Skin epidermis (tissue), 12 donors: ENCODE results near the gene RPS6KC1.
"Not testable (repeated sequence)": the region's sequence is repeated elsewhere in the genome, so short reads cannot be mapped to it uniquely, and the experiment has no call there.

Source experiments
- H3K27ac ChIP-seq, 21 experiments: fragments of 200-600 bp; sonication (generic) in 11 of 21; one replicate each; pipeline ENCODE4 v1.5.0; 2020; ENCODE audit warnings: mild to moderate bottlenecking in 3 of 21, inconsistent platforms in 2 of 21, moderate library complexity in 2 of 21
- H3K4me3 ChIP-seq, 7 experiments: fragments of 200-600 bp; sonication (generic) in 2 of 7; one replicate each; pipeline ENCODE4 v1.5.0; 2020; ENCODE audit warnings: inconsistent platforms in 2 of 7, mild to moderate bottlenecking in 2 of 7, moderate library complexity in 1 of 7

RPS6KC1 gene

GRCh38 chr1:213194383-213194782 lies 143.3 kb downstream of the RPS6KC1 start:
- Histone ChIP-seq H3K27ac (no peak overlapping the region), H3K4me3 (no peak overlapping the region)

DNA sequence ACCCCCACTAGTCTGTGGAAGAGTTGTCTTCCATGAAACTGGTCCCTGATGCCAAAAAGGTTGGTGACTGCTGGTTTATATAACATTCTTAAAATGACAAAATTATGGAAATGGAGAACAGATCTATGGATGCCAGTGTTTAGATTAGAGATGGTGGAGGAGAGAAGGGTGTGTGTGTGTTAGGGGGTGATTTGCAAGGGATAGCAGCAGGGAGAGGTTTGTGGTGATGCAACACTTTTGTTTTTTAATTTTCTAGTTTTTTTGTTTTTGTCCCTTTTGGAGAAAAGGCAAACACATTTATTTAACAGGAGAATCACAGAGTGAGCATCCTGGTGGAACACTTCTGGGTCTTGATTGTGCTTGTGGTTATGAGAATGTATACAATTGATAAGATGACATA lies 143.8 kb downstream of the RPS6KC1 start:
- no peak overlapping the region for H3K4me3 ChIP-seq
- no peak overlapping the region for H3K27ac ChIP-seq

- not testable (repeated sequence) for H3K27ac ChIP-seq
These were observed 145.4 kb downstream of the RPS6KC1 start for GRCh38 chr1:213196328-213197054.

DNA sequence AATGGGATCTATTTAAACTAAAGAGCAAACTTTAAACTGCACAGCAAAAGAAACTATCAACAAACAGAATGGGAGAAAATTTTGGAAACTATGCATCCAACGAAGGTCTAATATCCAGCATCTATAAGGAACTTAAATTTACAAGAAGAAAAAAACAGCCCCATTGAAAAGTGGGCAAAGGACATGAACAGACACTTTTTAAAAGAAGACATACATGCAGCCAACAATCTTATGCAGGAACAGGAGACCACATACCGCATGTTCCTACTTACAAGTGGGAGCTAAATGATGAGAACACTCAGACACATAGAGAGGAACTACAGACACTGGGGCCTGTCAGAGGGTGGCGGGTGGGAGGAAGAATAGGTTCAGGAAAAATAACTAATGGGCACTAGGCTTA lies 149.6 kb downstream of the RPS6KC1 start:
- Histone ChIP-seq H3K27ac (no peak overlapping the region), H3K4me3 (no peak overlapping the region)

More at GRCh38 chr1:213196328-213197054, 145.4 kb downstream of the RPS6KC1 start:
- H3K4me3 ChIP-seq: not testable (repeated sequence)

GRCh38 chr1:213201380-213202155 lies 150.5 kb downstream of the RPS6KC1 start:
- H3K27ac ChIP-seq: no peak overlapping the region

DNA sequence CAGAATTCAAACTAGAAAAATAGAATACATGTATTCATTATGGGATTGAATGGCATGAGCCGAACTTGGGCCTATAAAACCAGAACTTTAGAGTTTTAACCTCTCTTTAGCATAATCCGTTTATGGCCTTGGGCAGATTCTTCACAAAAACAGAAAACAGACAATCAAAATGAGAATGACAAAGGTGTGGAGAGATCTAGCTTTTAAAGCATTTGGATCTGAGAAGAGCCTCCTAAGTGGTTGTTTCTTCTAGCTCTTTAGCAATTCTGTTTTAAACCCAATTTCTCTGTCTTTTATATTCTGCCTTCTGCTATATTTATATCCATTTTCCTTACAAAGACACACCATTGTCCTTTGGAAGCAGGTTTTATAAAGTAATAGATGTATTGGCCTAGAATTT lies 160.2 kb downstream of the RPS6KC1 start:
- Histone ChIP-seq H3K4me3 (no peak overlapping the region), H3K27ac (no peak overlapping the region)

More at GRCh38 chr1:213201380-213202155, 150.5 kb downstream of the RPS6KC1 start:
- H3K4me3 ChIP-seq: no peak overlapping the region

GRCh38 chr1:213219076-213219475 lies 168.0 kb downstream of the RPS6KC1 start:
- not testable (repeated sequence) for H3K27ac ChIP-seq, H3K4me3 ChIP-seq

- H3K27ac ChIP-seq: no peak overlapping the region
- H3K4me3 ChIP-seq: no peak overlapping the region
These were observed 170.2 kb downstream of the RPS6KC1 start for GRCh38 chr1:213221209-213221608.

- no peak overlapping the region for H3K27ac ChIP-seq
- no peak overlapping the region for H3K4me3 ChIP-seq
These were observed 176.4 kb downstream of the RPS6KC1 start for GRCh38 chr1:213227458-213227857.

DNA sequence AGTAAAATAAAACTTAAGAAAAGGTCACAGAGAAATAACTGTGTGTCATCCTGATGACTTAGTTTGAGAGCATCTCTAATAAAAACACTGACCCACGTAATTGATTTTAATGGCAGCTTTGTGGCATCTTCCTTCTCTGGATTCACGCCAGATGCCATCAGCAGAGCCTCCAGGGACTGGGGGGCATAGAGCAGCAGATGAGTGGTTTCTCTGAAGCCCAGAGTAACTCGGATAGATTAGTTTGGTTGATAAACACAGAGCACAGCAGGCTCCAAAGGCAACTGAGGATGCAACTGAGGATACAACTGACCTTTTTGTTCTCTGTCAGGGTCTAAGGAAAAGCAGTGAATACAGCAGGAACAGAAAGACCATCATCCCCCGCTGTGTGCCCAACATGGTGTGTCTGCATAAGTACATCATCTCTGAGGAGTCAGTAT lies 180.8 kb downstream of the RPS6KC1 start:
- no peak overlapping the region for H3K27ac ChIP-seq

GRCh38 chr1:213242883-213243282 lies 191.8 kb downstream of the RPS6KC1 start:
- Histone ChIP-seq H3K27ac (no peak overlapping the region), H3K4me3 (no peak overlapping the region)

More for the DNA sequence above, 180.8 kb downstream of the RPS6KC1 start:
- no peak overlapping the region for H3K4me3 ChIP-seq

- H3K27ac ChIP-seq: no peak overlapping the region
- no peak overlapping the region for H3K4me3 ChIP-seq
These were observed 193.6 kb downstream of the RPS6KC1 start for GRCh38 chr1:213244664-213245091.

GRCh38 chr1:213245260-213245910 lies 194.3 kb downstream of the RPS6KC1 start:
- H3K27ac ChIP-seq: no peak overlapping the region

DNA sequence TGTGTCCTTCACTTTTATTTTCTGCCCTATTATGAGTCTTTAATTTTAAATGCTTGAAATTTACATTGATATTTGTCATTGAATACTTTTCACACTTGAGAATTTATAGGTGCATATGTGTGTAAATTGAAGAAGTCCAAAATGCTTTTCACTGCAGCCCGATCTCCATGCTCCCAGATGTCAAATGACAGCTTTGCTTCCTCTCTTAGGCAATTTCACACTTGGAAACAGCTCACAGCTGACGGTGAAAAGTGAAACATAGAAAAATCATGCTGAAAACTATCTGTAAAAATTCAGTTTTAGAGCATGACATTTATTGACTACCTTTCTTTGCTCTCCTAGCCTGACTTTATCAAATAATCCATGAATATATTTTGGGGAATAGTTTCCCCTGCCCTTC lies 196.0 kb downstream of the RPS6KC1 start:
- H3K27ac ChIP-seq: no peak overlapping the region
- no peak overlapping the region for H3K4me3 ChIP-seq

More at GRCh38 chr1:213245260-213245910, 194.3 kb downstream of the RPS6KC1 start:
- H3K4me3 ChIP-seq: no peak overlapping the region

DNA sequence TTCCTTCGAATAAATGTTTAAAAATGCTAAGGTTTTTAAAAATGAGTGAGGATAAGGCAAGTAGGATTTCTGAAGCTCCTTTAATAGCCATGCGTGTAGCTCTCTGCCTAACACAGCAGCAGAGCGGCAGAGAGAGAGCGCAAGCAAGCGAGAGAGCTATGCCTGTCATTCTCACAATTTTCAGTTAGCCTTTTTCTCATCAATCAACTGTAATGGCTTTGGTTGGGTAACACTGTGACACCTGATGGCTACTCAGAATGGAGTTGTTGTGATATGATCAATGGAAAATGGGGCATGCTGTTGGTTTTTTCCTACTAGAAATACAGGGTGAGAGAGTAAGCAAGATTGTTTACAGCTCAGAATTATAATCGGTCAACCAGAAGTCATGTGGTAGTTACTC lies 198.4 kb downstream of the RPS6KC1 start:
- Histone ChIP-seq H3K4me3 (no peak overlapping the region), H3K27ac (no peak overlapping the region)

DNA sequence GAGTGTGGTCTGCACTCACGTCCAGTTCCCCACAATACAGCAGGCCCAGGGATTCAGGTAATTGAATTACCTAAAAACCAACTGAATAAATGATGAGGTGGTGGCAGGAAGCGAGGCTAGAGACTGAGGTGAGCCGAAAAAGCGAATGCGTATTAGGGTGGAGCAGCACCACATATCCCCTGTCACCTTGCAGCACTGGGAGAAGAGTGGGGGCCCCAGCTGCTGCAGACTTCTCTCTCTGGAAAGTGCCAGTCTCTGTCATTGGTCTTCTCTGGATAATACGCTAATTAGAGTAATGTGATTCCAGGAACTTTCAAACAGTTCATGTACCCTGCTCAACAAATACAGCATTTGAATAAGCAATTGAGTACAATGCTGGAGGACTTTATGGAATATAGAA lies 199.0 kb downstream of the RPS6KC1 start:
- H3K4me3 ChIP-seq: no peak overlapping the region
- no peak overlapping the region for H3K27ac ChIP-seq

DNA sequence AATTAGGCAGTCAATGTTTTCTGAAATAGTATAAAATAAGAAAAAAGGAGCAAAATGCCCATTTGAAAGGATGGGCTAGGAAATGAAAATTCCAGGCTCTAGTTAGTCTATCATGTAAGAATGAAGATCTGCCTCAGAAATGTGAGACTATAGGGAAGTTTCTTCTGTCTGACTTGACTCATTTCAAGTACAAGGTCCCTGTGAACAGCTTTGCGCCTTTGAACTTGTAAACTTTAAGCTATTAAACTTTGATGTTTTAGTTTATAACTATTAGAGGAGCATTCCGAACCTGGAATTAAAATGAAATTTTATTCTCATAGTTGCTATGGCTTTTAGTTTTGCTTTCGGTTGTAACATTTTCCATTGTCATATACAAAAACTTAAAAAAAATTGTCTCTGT lies 199.4 kb downstream of the RPS6KC1 start:
- Histone ChIP-seq H3K27ac (no peak overlapping the region), H3K4me3 (no peak overlapping the region)

DNA sequence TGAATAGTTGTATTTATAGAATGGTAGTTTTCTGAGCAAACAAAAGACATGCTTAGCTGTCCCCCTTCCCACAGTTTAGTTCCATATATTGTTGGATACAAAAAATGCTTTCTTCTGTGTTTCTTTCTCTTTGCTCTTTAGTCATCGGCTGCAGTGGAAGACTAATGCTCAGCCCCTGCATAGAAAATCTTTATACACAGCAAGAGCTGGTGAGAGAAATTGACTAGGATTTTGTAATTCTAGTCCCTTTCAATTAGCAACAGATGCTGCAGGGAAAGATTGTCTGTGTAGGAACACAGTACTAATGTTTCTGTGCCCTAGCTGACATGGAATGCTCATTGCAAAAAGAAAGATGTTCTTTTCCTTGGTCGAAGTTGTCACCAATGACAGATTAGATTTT lies 200.9 kb downstream of the RPS6KC1 start:
- H3K4me3 ChIP-seq: no peak overlapping the region
- H3K27ac ChIP-seq: no peak overlapping the region

DNA sequence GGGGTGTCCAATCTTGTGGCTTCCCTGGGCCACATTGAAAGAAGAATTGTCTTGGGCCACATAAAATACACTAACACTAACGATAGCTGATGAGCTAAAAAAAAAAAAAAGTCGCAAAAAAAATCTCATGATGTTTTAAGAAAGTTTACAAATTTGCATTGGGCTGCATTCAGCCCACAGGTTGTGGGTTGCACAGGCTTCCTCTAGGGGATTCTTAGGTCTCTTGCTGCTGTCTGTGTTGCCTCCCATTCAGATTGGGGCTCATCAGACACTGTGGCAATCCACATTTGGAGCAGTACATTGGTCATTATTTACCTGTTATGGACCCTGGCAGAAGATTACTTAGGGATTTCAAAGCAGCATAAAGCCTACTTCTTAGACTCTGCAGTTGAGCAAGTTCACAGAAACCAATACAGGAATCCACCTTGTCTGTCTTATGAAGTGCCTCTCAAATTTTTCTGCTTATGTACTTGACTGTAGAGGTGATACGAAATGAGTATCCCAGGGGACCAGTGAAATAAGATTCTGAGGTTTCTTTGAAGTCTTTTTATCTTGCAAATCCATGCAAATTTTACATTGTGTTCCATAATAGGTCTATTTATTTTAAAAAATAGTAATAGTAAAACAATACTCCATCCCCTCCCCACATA lies 205.5 kb downstream of the RPS6KC1 start:
- no peak overlapping the region for H3K27ac ChIP-seq
- no peak overlapping the region for H3K4me3 ChIP-seq
